ENCODE measurements around the gene PLCL1.

The PLCL1 gene

GRCh38 chr2:197964720-197965119 lies 160.3 kb downstream of the PLCL1 start:
- DNase-seq = no peak

GRCh38 chr2:197965756-197966155 lies 161.4 kb downstream of the PLCL1 start:
- DNase-seq = no peak

- no peak for DNase-seq
Measured at GRCh38 chr2:197969391-197969893, 165.0 kb downstream of the PLCL1 start.

GRCh38 chr2:197972061-197972460 lies 167.7 kb downstream of the PLCL1 start:
- DNase-seq = no peak

GRCh38 chr2:197972587-197972986 lies 168.2 kb downstream of the PLCL1 start:
- DNase-seq = no peak

- no peak for DNase-seq
Measured at GRCh38 chr2:197973772-197974171, 169.4 kb downstream of the PLCL1 start.

GRCh38 chr2:197975931-197976519 lies 171.6 kb downstream of the PLCL1 start:
- DNase-seq = no peak

- no peak for DNase-seq
Measured at GRCh38 chr2:197978971-197979370, 174.6 kb downstream of the PLCL1 start.

- no peak for DNase-seq
Measured at GRCh38 chr2:197982565-197982964, 178.2 kb downstream of the PLCL1 start.

- DNase-seq = no peak
Measured at GRCh38 chr2:197985029-197985638, 180.7 kb downstream of the PLCL1 start.

GRCh38 chr2:197986977-197987376 lies 182.6 kb downstream of the PLCL1 start:
- no peak for DNase-seq

GRCh38 chr2:197990356-197990755 lies 186.0 kb downstream of the PLCL1 start:
- DNase-seq = no peak

- no peak for DNase-seq
Measured at GRCh38 chr2:197992482-197993133, 188.2 kb downstream of the PLCL1 start.

- no peak for DNase-seq
Measured at GRCh38 chr2:197993363-197993762, 189.0 kb downstream of the PLCL1 start.

GRCh38 chr2:197993830-197994229 lies 189.4 kb downstream of the PLCL1 start:
- no peak for DNase-seq

GRCh38 chr2:197994751-197995150 lies 190.4 kb downstream of the PLCL1 start:
- no peak for DNase-seq

- no peak for DNase-seq
Measured at GRCh38 chr2:197996583-197996982, 192.2 kb downstream of the PLCL1 start.

- DNase-seq = no peak
Measured at GRCh38 chr2:197997083-197997541, 192.7 kb downstream of the PLCL1 start.

GRCh38 chr2:197998702-197999101 lies 194.3 kb downstream of the PLCL1 start:
- DNase-seq = no peak

GRCh38 chr2:198000417-198000816 lies 196.0 kb downstream of the PLCL1 start:
- DNase-seq = no peak

GRCh38 chr2:198004173-198004572 lies 199.8 kb downstream of the PLCL1 start:
- no peak for DNase-seq

GRCh38 chr2:198004921-198005829 lies 200.8 kb downstream of the PLCL1 start:
- no peak for DNase-seq

- DNase-seq = no peak
Measured at GRCh38 chr2:198006733-198007132, 202.3 kb downstream of the PLCL1 start.
